HG02588 (cell line): ENCODE measurements around the gene AGPAT2.

ENCODE experiments used
- ATAC-seq: cut with Tn5 transposase; IDR thresholded peaks from one replicate; pipeline ENCODE4 v1.9.1; 2021; ENCODE audit warnings: mild to moderate bottlenecking, moderate library complexity; ENCODE audit not compliant: unreplicated experiment

AGPAT2 gene

GRCh38 chr9:136690104-136690805 is 3.0 kb upstream of the AGPAT2 start:
- no peak for ATAC-seq

- ATAC-seq = no peak
Measured at GRCh38 chr9:136689108-136689460, 1.8 kb upstream of the AGPAT2 start.

- ATAC-seq = no peak
Measured at GRCh38 chr9:136688274-136689107, 1.2 kb upstream of the AGPAT2 start.

DNA sequence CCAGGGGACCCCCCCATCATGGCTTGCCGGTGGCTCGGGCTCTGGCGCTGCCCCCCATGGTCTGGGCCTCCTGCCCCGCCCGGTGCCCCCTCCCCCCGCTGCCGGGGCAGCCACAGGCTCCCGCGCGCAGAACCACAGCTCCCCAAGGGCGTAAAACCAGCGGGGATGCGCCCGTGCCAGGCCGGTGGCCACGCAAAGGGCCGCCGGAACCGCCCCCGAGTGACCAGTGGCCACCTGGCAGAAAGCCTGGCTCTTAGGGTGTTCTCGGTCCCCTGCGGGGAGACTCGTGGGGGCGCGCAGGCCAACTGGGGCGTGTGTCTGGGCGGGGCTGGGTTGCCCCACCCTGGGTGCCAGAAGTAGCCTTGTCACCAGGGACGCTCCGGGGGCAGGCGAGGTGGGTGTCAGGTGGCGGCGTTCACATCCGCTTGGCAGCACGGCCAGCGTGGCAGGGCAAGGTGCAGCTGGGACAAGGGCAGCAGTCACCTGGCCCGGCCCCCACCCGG is 515 bp upstream of the AGPAT2 start:
- ATAC-seq = no peak

GRCh38 chr9:136686534-136686793 is 793 bp downstream of the AGPAT2 start:
- no peak for ATAC-seq

- ATAC-seq = no peak
Measured at GRCh38 chr9:136685790-136686533, 1.3 kb downstream of the AGPAT2 start.

GRCh38 chr9:136685216-136685615 is 2.0 kb downstream of the AGPAT2 start:
- ATAC-seq = no peak

GRCh38 chr9:136684799-136685198 is 2.5 kb downstream of the AGPAT2 start:
- no peak for ATAC-seq

GRCh38 chr9:136684339-136684738 is 2.9 kb downstream of the AGPAT2 start:
- no peak for ATAC-seq

DNA sequence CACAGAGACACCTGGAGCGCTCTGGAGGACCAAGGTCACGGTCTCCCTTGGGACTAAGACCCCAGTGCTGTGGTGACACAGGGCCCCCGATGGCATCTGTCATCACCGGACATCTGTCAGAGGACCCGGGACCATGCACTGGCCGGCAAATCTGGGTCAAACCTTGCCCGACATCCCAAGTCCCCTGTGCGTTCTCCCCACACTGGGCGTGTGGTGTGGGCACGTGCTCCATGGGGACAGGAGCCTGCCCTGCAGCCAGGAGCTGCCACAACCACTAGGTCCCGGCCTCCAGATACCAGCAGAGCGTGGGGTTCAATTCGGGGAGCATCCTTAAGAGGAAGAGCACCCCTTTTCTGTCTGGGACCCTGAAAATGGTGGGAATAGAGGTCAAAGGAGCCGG is 3.5 kb downstream of the AGPAT2 start:
- ATAC-seq = no peak

DNA sequence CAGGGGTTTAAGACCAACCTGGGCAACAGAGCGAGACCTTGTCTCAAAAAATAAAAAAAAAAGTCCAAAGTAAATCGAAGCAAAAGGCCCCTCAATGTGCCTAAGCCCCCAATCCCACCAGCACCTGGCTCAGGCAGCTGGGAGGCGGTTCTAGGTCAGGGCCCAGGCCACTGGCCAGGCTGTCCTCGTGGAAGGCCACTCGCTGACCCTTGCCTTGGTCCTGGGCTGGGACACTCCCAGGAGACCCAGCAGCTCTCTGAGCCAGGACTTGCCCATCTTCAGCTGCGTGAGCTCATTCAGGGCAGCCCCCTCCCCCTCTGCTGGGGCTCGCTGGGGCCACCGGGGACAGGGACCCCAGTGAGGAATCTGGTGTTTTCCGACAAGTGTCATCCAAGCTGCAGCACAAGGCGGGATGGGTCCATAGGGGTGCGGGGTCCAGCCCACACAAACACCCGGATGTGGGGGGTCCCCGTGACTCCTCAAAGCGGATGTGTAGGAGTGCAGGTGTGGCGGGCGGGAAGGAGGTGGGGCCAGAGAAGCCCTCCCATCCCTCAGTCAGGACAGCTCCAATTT is 4.0 kb downstream of the AGPAT2 start:
- no peak for ATAC-seq

- ATAC-seq = no peak
Measured at GRCh38 chr9:136682710-136683109, 4.5 kb downstream of the AGPAT2 start.

GRCh38 chr9:136681945-136682699 is 5.1 kb downstream of the AGPAT2 start:
- no peak for ATAC-seq

GRCh38 chr9:136681029-136681428 is 6.2 kb downstream of the AGPAT2 start:
- ATAC-seq = no peak

DNA sequence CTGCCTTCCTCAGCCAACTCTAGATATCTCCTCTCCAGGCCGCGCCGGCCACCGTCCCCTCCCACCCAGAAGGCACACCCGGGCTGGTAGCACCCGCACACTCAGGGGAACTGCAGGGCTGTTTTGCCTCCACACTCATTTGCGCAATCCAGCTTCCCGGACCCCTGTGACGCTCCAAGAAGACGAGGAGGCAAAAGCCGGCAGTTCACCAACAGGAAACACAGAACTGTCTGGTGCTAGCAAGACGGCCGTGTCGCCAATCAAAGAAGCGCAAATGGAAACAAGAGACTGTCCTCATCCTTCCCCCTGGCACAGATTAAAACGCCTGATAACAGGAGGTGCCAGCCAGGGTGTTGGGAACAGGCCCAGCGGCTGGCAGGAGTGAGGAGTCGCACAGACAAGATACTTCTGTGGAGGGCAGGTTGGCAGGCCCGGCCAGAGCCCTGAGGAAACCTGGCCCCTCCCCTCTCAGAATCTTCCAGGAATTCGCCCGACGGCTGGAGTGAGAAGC is 7.8 kb downstream of the AGPAT2 start:
- ATAC-seq = no peak

- no peak for ATAC-seq
Measured at GRCh38 chr9:136678624-136679023, 8.6 kb downstream of the AGPAT2 start.

DNA sequence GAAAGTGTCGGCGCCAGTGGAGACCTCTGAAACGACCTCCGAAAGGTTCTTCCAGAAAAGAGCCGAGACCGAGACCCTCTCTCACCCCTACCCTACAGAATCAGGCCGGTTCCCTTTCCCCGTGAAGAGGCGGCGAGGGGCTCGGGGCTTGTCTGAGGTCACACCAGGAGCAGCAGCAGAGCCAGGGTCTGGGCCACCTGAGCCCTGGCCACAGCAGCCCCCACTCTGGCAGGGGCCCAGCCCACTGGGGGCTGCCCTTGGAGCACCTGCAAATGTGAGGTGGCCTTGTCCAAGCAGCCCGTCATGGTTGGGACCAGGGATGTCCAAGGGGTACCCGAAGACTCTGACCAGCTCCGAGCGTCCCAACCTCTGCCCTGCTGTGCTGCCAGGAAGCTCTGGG is 9.2 kb downstream of the AGPAT2 start:
- ATAC-seq = no peak

GRCh38 chr9:136676920-136677686 is 10.2 kb downstream of the AGPAT2 start:
- ATAC-seq = no peak

GRCh38 chr9:136676297-136676794 is 10.9 kb downstream of the AGPAT2 start:
- ATAC-seq = no peak
